GM19025 (cell line): Measurements from ENCODE around the gene PAX6.
A peak's percentile ranks its signal among the peaks of the same experiment; 100 is the strongest.

ENCODE experiments used
- ATAC-seq: cut with Tn5 transposase; IDR thresholded peaks from one replicate; pipeline ENCODE4 v1.9.1; 2021; ENCODE audit warnings: mild to moderate bottlenecking, low read depth, moderate library complexity; ENCODE audit not compliant: unreplicated experiment

Gene PAX6

GRCh38 chr11:31810779-31811647 lies at the start of gene PAX6:
TSS of gene PAX6 (minus strand) at chr11:31811322. CDS start at chr11:31806411, 4,911 bp downstream.
- peak; percentile 38 for ATAC-seq

- ATAC-seq = no peak
These were observed 49.3 kb upstream of the PAX6 start for GRCh38 chr11:31860391-31860790.

GRCh38 chr11:31856248-31856647 lies 45.1 kb upstream of the PAX6 start:
- no peak for ATAC-seq

GRCh38 chr11:31855466-31855865 lies 44.3 kb upstream of the PAX6 start:
- ATAC-seq = no peak

GRCh38 chr11:31850365-31850764 lies 39.2 kb upstream of the PAX6 start:
- no peak for ATAC-seq

GRCh38 chr11:31847761-31848160 lies 36.6 kb upstream of the PAX6 start:
- no peak for ATAC-seq

GRCh38 chr11:31845331-31845730 lies 34.2 kb upstream of the PAX6 start:
- ATAC-seq = no peak

GRCh38 chr11:31844351-31844750 lies 33.2 kb upstream of the PAX6 start:
- ATAC-seq = no peak

- no peak for ATAC-seq
These were observed 30.3 kb upstream of the PAX6 start for GRCh38 chr11:31841435-31841834.

GRCh38 chr11:31834237-31834636 lies 23.1 kb upstream of the PAX6 start:
- ATAC-seq = no peak

- ATAC-seq = no peak
These were observed 19.3 kb upstream of the PAX6 start for GRCh38 chr11:31830406-31830805.

GRCh38 chr11:31828217-31828616 lies 17.1 kb upstream of the PAX6 start:
- no peak for ATAC-seq

- ATAC-seq = no peak
These were observed 16.5 kb upstream of the PAX6 start for GRCh38 chr11:31827455-31828206.

- ATAC-seq = no peak
These were observed 15.7 kb upstream of the PAX6 start for GRCh38 chr11:31826536-31827438.

GRCh38 chr11:31825838-31826484 lies 14.8 kb upstream of the PAX6 start:
- no peak for ATAC-seq

- no peak for ATAC-seq
These were observed 14.0 kb upstream of the PAX6 start for GRCh38 chr11:31824879-31825837.

GRCh38 chr11:31824332-31824878 lies 13.3 kb upstream of the PAX6 start:
- ATAC-seq = no peak

- no peak for ATAC-seq
These were observed 12.7 kb upstream of the PAX6 start for GRCh38 chr11:31823644-31824331.
